Lung (tissue), 12 donors: Measurements from ENCODE around the gene DCDC2C. TPM values are rescaled to one million over a fixed set of nuclear protein-coding genes. Genes with fewer than 3 reads are reported as not detected.

Source experiments
- ATAC-seq: fragments of 200-7000 bp; cut with Tn5 transposase; one replicate; pipeline ENCODE4 v1.9.1; 2020; ENCODE audit warnings: moderate number of reproducible peaks; ENCODE audit not compliant: insufficient read depth, low FRiP score
- DNase-seq, 3 donors: peaks; one replicate each; pipeline ENCODE4 v3.0.0-alpha.2; 2013 to 2017
- H3K27ac ChIP-seq, 2 donors: one replicate each; pipeline ENCODE4 v1.5.1; 2013; ENCODE audit warnings: mild to moderate bottlenecking in 2 of 2, moderate library complexity in 2 of 2, control low read depth in 1 of 2, inconsistent platforms in 1 of 2, low read depth in 1 of 2, low read length in 1 of 2
- H3K27me3 ChIP-seq, 3 donors: one replicate each; pipeline ENCODE4 v1.5.1; 2013; ENCODE audit warnings: low read length in 2 of 3; ENCODE audit not compliant: control insufficient read depth in 3 of 3, insufficient read depth in 3 of 3
- H3K36me3 ChIP-seq, 4 donors: one replicate each; pipeline ENCODE4 v1.5.1; 2013; ENCODE audit warnings: low read length in 4 of 4, mild to moderate bottlenecking in 1 of 4, moderate library complexity in 1 of 4; ENCODE audit not compliant: control insufficient read depth in 4 of 4, insufficient read depth in 4 of 4
- H3K4me1 ChIP-seq, 5 donors: one replicate each; pipeline ENCODE4 v1.5.1; 2013; ENCODE audit warnings: low read length in 5 of 5, mild to moderate bottlenecking in 2 of 5, moderate library complexity in 1 of 5; ENCODE audit not compliant: control insufficient read depth in 5 of 5, insufficient read depth in 5 of 5
- H3K4me3 ChIP-seq: one replicate; pipeline ENCODE4 v1.5.1; 2013; ENCODE audit warnings: mild to moderate bottlenecking, control low read depth, moderate library complexity
- H3K9ac ChIP-seq, 2 donors: one replicate each; pipeline ENCODE4 v1.5.1; 2013; ENCODE audit warnings: low read length in 2 of 2, control low read depth in 1 of 2; ENCODE audit not compliant: insufficient read depth in 1 of 2
- H3K9me3 ChIP-seq, 4 donors: one replicate each; pipeline ENCODE4 v1.5.1; 2013; ENCODE audit warnings: low read length in 3 of 4, mild to moderate bottlenecking in 1 of 4, moderate library complexity in 1 of 4; ENCODE audit not compliant: control insufficient read depth in 4 of 4, insufficient read depth in 3 of 4
- WGBS, 2 donors: extraction: QIAGEN DNeasy Blood & Tissue Kit; methylation state at CpG; one replicate each; pipeline ENCODE4 v1.1.7; 2013; 5-methylcytosine and 5-hydroxymethylcytosine counted together
- polyA plus RNA-seq, 2 donors: library from polyadenylated mRNA; stranded (reverse); fragments of 200-250 nt; gene quantifications; one replicate each; pipeline ENCODE4 v1.2.1, GENCODE V29; 2013
- total RNA-seq, 2 donors: library from RNA; depleted of rRNA in 1 of 2; stranded (reverse); fragments of >200 nt in 1 of 2; gene quantifications; one replicate each; pipeline ENCODE4 v1.2.1, GENCODE V29; 2014 to 2021
- TF ChIP-seq, protein P1 (sequence below): IDR thresholded peaks from 2 replicates; pipeline ENCODE4 v1.5.1; 2012; ENCODE audit warnings: mild to moderate bottlenecking; ENCODE audit errors: control extremely low read depth, extremely low read depth
- donor health status: control.
- donor health status: control.
- donor health status: Bipolar disorder and iron deficiency.
- donor health status: healthy.
- donor health status: DM: yes; HTN: yes; CAD: no.

DCDC2C gene
- total and polyA plus RNA-seq, 4 donors, result 0.37 TPM; not detected in 3

- peaks cover 8 to 28% (median 22%) of the 10 kb centered on the region in 3 donors for H3K27me3 ChIP-seq
- WGBS, 2 donors, result 49 to 60% methylated on average over 4 of the region's 6 CpGs
- DNase-seq, result no peak
Observed at GRCh38 chr2:3704692-3705091, 1.3 kb downstream of the DCDC2C start.

DNA sequence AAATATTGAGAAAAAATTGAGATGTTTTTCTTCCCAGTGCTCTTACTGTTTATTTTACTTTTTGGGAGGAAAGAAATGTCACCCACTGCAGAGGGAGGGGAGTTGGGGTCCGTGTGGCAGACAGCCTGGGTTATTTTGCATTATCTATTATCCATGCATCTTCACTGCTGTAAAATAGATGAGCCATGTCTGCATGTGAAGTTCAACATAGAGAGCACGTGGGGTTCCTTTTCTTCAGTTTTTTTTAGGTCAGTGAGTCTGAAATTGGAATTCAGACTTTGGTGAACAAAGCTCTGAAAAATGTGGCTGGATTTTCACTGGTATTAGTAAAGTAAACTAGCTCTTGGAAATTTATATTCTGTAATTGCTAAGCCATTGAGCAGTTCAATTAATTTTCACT lies 2.4 kb downstream of the DCDC2C start:
- ATAC-seq (no peak), DNase-seq (no peak)
- H3K4me1 ChIP-seq, result peaks cover 0 to 8% (median 0%) of the 10 kb centered on the region in 5 donors
- no peak overlapping the region for H3K27ac ChIP-seq
- H3K36me3 ChIP-seq, result no peaks in the 10 kb centered on the region
- peaks cover 8 to 24% (median 22%) of the 10 kb centered on the region in 3 donors for H3K27me3 ChIP-seq
- TF ChIP-seq, protein P1, sequence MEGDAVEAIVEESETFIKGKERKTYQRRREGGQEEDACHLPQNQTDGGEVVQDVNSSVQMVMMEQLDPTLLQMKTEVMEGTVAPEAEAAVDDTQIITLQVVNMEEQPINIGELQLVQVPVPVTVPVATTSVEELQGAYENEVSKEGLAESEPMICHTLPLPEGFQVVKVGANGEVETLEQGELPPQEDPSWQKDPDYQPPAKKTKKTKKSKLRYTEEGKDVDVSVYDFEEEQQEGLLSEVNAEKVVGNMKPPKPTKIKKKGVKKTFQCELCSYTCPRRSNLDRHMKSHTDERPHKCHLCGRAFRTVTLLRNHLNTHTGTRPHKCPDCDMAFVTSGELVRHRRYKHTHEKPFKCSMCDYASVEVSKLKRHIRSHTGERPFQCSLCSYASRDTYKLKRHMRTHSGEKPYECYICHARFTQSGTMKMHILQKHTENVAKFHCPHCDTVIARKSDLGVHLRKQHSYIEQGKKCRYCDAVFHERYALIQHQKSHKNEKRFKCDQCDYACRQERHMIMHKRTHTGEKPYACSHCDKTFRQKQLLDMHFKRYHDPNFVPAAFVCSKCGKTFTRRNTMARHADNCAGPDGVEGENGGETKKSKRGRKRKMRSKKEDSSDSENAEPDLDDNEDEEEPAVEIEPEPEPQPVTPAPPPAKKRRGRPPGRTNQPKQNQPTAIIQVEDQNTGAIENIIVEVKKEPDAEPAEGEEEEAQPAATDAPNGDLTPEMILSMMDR, result no peak
- H3K4me3 ChIP-seq, result no peak overlapping the region
- WGBS, 2 donors, result 20 to 26% methylated on average over 2 of the region's 2 CpGs
- no peak overlapping the region for H3K9ac ChIP-seq
- peaks cover 0 to 4% (median 1%) of the 10 kb centered on the region in 4 donors for H3K9me3 ChIP-seq

More at GRCh38 chr2:3704692-3705091, 1.3 kb downstream of the DCDC2C start:
- ATAC-seq, result no peak
- Histone ChIP-seq H3K36me3 (no peaks in the 10 kb centered on the region), H3K9me3 (peaks cover 0 to 4% (median 0%) of the 10 kb centered on the region in 4 donors), H3K4me3 (no peak overlapping the region), H3K27ac (no peak overlapping the region), H3K9ac (no peak overlapping the region), H3K4me1 (peaks cover 0 to 8% (median 0%) of the 10 kb centered on the region in 5 donors)
- TF ChIP-seq, protein P1, result no peak

GRCh38 chr2:3706892-3707291 lies 3.5 kb downstream of the DCDC2C start:
- WGBS, 2 donors, result 74 to 79% methylated on average over 5 of the region's 5 CpGs
- H3K27ac ChIP-seq, result no peak overlapping the region
- TF ChIP-seq, protein P1, result no peak
- H3K4me3 ChIP-seq, result no peak overlapping the region
- peaks cover 8 to 24% (median 18%) of the 10 kb centered on the region in 3 donors for H3K27me3 ChIP-seq
- no peak overlapping the region for H3K9ac ChIP-seq
- ATAC-seq, result no peak
- no peak for DNase-seq
- peaks cover 0 to 4% (median 1%) of the 10 kb centered on the region in 4 donors for H3K9me3 ChIP-seq
- peaks cover 0 to 8% (median 0%) of the 10 kb centered on the region in 5 donors for H3K4me1 ChIP-seq
- H3K36me3 ChIP-seq, result no peaks in the 10 kb centered on the region

DNA sequence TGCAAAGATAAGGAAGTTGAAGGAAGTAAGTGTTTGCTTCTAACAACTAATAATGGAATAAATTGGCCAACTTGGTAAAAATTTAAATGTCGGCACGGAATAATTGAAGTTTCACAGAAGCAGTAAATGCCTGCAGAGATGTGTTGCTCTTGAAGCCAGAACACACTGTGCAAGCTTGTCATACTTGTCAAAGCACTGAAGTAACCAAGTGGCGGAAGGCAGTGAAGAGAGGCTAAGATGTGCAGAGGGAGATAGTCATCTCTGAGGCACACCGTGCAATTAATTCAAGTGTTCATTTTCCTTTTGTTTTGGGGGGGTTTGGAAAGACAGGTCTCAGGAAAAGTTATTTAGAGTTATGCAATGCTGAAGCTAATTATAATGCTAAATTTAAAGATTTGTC lies 5.2 kb downstream of the DCDC2C start:
- peaks cover 3 to 16% (median 7%) of the 10 kb centered on the region in 3 donors for H3K27me3 ChIP-seq
- no peaks in the 10 kb centered on the region for H3K36me3 ChIP-seq
- H3K27ac ChIP-seq, result no peak overlapping the region
- TF ChIP-seq, protein P1, result no peak
- no peak for ATAC-seq
- no peak overlapping the region for H3K4me3 ChIP-seq
- H3K9ac ChIP-seq, result no peak overlapping the region
- H3K9me3 ChIP-seq, result peaks cover 0 to 2% (median 0%) of the 10 kb centered on the region in 4 donors
- 86 to 88% methylated on average over 4 of the region's 4 CpGs for WGBS, 2 donors
- peaks cover 0 to 14% (median 3%) of the 10 kb centered on the region in 5 donors for H3K4me1 ChIP-seq
- no peak for DNase-seq
